ENCODE measurements around the gene LGR4.
"Not testable (repeated sequence)": the region's sequence is repeated elsewhere in the genome, so short reads cannot be mapped to it uniquely, and the experiment has no call there.

LGR4 gene

DNA sequence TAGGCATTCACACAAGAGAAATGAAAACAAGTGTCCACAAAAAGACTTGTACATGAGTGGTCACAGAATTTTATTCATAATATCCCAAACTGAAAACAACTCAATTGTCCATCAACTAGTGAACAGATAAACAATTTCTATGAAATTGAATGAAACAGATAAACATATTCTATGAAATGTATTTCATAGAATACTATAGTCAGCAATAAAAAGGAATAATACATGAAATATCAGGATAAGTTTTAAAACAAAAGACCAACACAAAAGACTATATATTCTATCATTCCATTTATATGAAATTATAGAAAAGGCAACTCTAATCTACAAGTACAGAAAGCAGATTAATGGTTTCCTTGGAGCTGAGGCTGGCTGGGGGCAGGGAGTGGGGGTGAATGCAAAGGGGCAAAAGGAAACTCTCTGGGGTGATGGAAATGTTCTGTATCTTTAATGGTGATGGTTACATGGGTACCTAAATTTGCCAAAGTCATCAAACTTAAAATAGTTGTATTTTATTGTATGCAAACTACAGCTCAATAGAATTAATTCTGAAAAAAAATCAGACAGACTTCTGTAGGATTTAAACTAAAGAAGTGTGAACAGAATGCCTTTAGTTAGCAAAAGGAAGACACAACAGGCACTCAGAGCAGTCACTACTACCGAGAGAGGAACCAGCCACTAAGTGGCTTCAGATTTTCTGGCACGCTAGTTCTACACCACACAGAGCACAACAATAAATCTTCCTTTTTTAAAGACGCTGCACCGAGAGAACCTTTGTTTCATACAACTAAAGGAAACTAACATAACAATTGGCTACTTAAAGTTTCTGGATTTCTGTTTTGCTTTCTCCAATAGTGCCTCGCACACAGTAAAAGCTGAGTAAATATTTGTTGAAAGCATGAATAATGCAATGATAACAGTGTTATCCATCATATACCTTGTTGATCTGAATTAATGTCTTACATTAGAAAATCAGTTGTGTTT is 124.9 kb downstream of the LGR4 start:
- DNase-seq (ENCODE audit: low spot score): no peak

- no peak for DNase-seq (ENCODE audit: low spot score)
Measured at GRCh38 chr11:27339941-27340340, 132.6 kb downstream of the LGR4 start.

DNA sequence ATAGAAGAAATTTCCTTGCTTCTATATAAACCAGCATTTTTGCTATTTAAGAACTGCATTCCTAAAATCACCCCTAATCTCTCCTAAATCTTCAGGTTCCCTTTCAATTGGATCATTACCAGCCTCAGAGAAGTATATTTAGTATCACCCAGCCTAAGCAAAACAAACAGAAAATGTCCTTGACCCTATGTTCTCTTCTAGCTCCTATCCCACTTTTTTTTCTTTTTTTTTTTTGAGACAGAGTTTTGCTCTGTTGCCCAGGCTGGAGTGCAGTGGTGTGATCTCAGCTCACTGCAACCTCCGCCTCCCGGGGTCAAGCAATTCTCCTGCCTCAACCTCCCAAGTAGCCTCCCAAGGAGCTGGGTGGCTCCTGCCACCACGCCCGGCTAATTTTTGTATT is 137.8 kb downstream of the LGR4 start:
- not testable (repeated sequence) for DNase-seq (ENCODE audit: low spot score)

- DNase-seq (ENCODE audit: low spot score): no peak
Measured at GRCh38 chr11:27331981-27332380, 140.6 kb downstream of the LGR4 start.

DNA sequence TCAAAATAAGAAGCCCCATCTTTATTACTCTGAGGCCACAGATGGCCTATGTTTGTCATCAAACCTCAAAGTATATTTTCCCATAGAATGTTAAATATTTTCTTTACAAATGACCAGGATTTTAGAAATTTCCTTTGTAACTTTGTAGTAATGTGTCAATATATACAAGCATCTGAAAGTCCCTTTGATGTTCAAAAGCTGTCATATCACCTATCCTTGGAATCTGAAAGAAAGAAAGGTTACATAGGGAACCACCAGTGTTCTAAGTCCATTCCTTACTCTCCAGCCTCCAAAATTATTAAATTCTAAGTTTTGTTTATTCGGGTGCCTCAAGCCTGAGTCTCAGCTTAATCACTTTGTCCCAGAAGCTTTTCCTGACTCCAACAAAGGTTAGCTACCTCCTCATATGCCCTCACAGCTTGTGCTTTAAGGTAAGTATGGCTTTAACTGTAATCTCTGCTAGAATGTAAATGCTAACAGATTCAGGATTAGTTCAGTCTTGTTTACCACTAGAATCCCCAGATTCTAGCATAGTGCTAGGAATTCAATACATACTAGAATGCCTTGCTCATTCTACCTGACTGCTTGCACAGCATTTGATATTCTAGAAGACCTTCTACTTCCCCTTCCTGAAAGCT is 141.8 kb downstream of the LGR4 start:
- no peak for DNase-seq (ENCODE audit: low spot score)

DNA sequence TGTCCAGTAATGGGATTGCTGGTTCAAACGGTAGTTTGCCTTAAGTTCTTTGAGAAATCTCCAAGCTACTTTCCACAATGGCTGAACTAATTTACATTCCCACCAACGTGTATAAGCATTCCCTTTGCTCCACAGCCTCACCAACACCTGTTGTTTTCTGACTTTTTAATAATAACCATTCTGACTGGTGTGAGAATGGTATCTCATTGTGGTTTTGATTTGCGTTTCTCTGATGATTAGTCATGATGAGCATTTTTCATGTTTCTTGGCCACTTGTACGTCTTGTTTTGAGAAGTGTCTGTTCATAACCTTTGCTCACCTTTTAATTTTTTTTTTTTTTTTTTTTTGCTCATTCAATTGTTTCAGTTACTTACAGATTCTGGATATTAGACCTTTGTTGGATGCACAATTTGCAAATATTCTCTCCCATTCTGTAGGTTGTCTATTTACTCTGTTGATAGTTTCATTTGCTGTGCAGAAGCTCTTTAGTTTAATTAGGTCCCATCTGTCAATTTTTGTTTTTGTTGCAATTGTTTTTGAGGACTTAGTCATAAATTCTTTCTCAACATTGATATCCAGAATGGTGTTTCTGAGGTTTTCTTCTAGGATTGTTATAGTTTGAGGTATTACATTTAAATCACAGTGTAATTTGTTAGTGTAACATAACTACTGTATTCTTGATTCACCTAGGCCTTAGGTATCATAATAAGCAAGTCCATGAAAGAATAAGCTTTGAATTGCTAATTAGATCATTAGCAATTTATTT is 142.5 kb downstream of the LGR4 start:
- DNase-seq (ENCODE audit: low spot score): no peak

DNA sequence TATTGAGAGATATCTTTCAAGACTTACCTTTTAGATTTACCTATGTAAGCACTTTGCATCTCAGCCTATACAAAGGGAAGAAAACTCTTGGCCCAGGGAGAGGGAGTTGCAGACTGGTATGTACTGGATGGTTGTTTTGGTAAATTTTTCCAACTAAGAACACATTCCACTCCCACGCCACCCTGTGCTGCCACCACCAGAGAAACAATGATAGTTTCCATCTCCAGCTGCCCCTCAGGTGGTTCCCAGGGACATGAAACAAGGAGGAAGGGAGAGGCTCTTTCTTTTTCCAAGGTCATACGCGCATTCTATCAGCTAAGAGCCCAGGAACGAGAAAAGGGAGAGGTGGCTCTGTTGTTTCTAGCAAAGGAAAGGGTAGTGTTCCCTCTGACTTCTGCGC is 144.0 kb downstream of the LGR4 start:
- DNase-seq (ENCODE audit: low spot score): no peak

DNA sequence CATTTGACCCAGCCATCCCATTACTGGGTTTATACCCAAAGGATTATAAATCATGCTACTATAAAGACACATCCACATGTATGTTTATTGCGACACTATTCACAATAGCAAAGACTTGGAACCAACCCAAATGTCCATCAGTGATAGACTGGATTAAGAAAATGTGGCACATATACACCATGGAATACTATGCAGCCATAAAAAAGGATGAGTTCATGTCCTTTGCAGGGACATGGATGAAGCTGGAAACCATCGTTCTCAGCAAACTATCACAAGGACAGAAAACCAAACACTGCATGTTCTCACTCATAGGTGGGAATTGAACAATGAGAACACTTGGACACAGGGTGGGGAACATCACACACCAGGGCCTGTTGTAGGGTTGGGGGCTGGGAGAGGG is 145.5 kb downstream of the LGR4 start:
- not testable (repeated sequence) for DNase-seq (ENCODE audit: low spot score)

DNA sequence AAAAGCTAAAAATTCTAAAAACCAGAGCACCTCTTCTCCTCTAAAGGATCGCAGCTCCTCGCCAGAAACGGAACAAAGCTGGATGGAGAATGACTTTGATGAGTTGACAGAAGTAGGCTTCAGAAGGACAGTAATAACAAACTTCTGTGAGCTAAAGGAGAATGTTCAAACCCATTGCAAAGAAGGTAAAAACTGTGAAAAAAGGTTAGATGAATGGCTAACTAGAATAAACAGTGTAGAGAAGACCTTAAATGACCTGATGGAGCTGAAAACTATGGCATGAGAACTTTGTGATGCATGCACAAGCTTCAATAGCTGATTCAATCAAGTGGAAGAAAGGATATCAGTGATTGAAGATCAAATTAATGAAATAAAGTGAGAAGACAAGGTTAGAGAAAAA is 150.4 kb downstream of the LGR4 start:
- DNase-seq (ENCODE audit: low spot score): not testable (repeated sequence)

DNA sequence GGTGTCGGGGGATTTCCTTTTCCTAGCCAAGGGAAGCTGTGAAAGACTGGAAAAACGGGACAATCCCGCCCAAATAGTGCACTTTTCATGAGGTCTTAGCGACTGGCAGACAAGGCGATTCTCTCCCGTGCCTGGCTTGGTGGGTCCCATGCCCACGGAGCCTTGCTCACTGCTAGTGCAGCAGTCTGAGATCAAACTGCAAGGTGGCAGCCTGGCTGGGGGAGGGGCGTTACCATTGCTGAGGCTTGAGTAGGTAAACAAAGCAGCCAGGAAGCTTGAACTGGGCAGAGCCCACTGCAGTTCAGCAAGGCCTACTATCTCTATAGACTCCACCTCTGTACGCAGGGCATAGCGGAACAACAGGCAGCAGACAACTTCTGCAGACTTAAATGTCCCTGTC is 151.2 kb downstream of the LGR4 start:
- DNase-seq (ENCODE audit: low spot score): not testable (repeated sequence)

- DNase-seq (ENCODE audit: low spot score): no peak
Measured at GRCh38 chr11:27319072-27319471, 153.5 kb downstream of the LGR4 start.

DNA sequence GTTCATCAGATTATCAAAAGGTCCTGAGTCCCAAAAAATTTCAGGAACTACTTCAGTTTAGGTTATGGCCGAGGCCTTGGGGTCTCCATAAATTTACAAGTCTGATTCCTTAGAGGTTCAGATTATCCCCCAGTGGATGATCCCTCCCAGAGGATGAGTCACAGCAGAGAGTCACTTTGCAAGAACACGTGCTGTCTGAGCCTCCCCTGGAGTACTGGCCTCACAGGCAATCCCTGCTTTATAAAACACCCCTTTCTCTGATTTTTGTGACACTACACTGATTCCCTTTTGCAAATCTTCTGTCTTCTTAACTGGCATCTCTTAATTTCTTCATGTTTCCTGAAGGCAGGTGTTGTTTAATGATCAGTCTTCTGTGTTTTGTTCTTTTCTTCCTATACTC is 154.8 kb downstream of the LGR4 start:
- DNase-seq (ENCODE audit: low spot score): no peak

All from pons (tissue), 1 donor.